Measurements from ENCODE around the gene TMOD3. TPM values are rescaled to one million over a fixed set of nuclear protein-coding genes. Genes with fewer than 3 reads are reported as not detected.

Gene TMOD3
- total RNA-seq, 1 experiment from 2014 or later: 28.4 TPM

DNA sequence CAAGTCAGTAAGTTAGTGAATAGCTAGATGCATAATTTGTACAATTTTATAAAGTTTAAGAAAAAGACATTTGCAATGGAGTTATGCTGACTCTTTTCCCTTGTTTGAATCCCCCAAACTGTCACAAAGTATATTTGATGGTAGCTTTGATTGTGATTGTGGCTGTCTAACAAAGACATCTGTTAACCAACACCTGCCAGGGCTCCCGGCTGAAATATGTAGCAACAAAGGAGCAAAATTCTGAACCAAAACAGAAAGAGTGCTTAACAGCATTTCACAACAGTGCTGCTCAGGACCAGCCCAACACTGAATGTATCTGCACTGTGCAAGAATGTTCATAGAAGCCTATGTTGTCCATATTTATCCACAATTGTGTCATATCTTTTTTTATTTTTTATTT, 102.7 kb downstream of the TMOD3 start:
- H3K36me3 ChIP-seq (replicated peaks; ENCODE audit: control insufficient read depth, insufficient read depth, low read length): no peaks in the 10 kb centered on the region
- no peak for DNase-seq
- H3K27me3 ChIP-seq (ENCODE audit: control insufficient read depth, insufficient read depth, low read length): no peaks in the 10 kb centered on the region
- no peak overlapping the region for H3K4me3 ChIP-seq (ENCODE audit: insufficient read depth, low read depth, low read length)

DNA sequence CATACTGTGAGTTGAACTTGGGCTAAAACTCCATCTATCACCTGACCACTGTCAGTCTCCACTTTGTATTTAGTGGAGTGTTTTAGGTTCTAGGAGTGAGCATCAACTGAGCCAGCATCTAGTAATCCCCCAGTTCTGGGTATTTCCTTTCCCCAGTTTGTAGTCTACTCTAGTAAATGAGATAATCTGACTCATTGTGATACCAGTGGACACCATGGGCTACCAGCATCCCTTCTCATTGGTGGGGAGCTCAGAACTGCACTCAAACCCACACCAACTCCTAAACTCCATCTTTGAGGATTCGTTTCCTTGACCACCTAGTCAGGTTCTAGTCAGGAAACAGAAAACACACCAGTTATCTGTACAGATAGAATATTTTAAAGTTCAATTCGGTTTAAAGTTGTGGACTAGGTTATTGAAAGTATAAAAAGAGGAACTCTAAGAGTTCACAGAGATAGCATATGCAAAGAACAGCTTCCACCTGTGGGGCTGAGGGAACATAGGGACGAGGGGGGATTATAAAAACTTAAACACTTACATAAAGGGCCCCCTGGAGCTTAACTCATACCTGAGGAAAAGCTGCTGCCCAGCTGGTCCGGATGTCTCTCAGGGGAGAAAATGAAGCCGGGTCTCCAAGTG, 106.1 kb downstream of the TMOD3 start:
- Histone ChIP-seq H3K36me3 (replicated peaks; ENCODE audit: control insufficient read depth, insufficient read depth, low read length) (peaks cover 2% of the 10 kb centered on the region; the same call in 1 of the 2 replicates), H3K4me3 (ENCODE audit: insufficient read depth, low read depth, low read length) (no peak overlapping the region; the same call in 1 of the 2 replicates), H3K27me3 (ENCODE audit: control insufficient read depth, insufficient read depth, low read length) (no peaks in the 10 kb centered on the region)
- DNase-seq: no peak

DNA sequence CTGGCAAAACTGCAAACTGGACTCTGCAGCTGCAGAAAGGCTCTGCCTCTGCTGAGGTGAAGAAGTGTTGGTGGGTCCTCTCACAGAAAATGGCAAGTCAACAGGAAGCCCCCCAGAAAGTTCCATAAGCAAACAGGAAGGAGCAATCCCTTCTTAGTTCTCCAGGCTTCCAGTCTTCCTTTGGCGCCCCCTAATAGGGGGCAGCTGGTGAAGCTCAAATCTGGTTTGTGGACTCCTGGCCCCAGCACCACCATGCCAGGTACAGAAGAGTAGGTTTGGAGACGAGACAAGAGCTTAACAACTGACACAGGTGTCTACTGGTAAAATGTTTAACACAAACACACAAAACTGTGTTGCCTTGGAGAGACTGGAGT, 106.6 kb downstream of the TMOD3 start:
- no peak overlapping the region; the same call in 1 of the 2 replicates for H3K4me3 ChIP-seq (ENCODE audit: insufficient read depth, low read depth, low read length)
- no peaks in the 10 kb centered on the region for H3K27me3 ChIP-seq (ENCODE audit: control insufficient read depth, insufficient read depth, low read length)
- peaks cover 2% of the 10 kb centered on the region; the same call in 1 of the 2 replicates for H3K36me3 ChIP-seq (replicated peaks; ENCODE audit: control insufficient read depth, insufficient read depth, low read length)
- DNase-seq: peak; percentile 50

- no peaks in the 10 kb centered on the region for H3K27me3 ChIP-seq (ENCODE audit: control insufficient read depth, insufficient read depth, low read length)
- peaks cover 4% of the 10 kb centered on the region; the same call in 1 of the 2 replicates for H3K36me3 ChIP-seq (replicated peaks; ENCODE audit: control insufficient read depth, insufficient read depth, low read length)
- DNase-seq: no peak
- no peak overlapping the region for H3K4me3 ChIP-seq (ENCODE audit: insufficient read depth, low read depth, low read length)
Observed at GRCh38 chr15:51938286-51938685, 108.8 kb downstream of the TMOD3 start.

- DNase-seq: no peak
- Histone ChIP-seq H3K4me3 (ENCODE audit: insufficient read depth, low read depth, low read length) (no peak overlapping the region), H3K27me3 (ENCODE audit: control insufficient read depth, insufficient read depth, low read length) (no peaks in the 10 kb centered on the region), H3K36me3 (replicated peaks; ENCODE audit: control insufficient read depth, insufficient read depth, low read length) (peaks cover 4% of the 10 kb centered on the region; the same call in 1 of the 2 replicates)
Observed at GRCh38 chr15:51939216-51939615, 109.8 kb downstream of the TMOD3 start.

DNA sequence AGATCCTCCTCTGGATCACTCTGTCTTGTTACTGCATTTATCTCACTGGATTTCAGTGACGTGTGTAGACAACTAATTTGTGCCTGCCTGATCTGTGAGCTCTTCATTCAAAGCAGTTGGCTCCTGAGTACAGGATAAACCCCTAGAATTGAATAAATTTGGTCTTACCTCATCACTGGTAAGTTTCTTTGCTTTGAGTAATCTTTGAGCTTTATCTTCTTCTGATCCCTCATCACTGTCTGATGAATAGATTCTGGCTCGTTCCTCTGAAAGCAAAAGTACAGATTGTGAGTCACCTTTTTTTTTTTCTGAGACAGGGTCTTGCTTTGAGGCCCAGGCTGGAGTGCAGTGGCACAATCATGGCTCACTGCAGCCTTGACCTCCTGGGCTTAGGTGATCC, 117.7 kb downstream of the TMOD3 start:
- no peak for DNase-seq
- Histone ChIP-seq H3K27me3 (ENCODE audit: control insufficient read depth, insufficient read depth, low read length) (no peaks in the 10 kb centered on the region), H3K4me3 (ENCODE audit: insufficient read depth, low read depth, low read length) (no peak overlapping the region), H3K36me3 (replicated peaks; ENCODE audit: control insufficient read depth, insufficient read depth, low read length) (peaks cover 31% of the 10 kb centered on the region)

DNA sequence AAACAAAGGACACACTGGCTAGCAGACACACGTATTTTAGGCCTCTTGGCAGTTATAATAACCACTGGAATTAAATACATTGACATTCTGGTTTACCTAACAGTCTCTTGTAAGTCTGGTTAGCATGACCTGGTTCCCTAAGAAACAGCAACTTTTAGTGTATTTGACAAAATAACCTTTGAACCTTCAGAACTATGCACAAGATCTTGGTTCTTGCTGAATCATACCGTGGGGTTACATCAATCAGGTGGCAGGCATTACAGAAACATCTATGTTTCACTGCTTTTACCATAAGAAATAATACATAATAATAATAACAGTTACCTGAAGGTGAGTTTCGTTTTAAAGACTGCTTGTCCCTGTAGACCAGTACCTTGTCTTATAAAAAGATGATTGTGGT, 123.4 kb downstream of the TMOD3 start:
- H3K36me3 ChIP-seq (replicated peaks; ENCODE audit: control insufficient read depth, insufficient read depth, low read length): peaks cover 30% of the 10 kb centered on the region
- H3K4me3 ChIP-seq (ENCODE audit: insufficient read depth, low read depth, low read length): no peak overlapping the region
- no peaks in the 10 kb centered on the region for H3K27me3 ChIP-seq (ENCODE audit: control insufficient read depth, insufficient read depth, low read length)
- DNase-seq: no peak

DNA sequence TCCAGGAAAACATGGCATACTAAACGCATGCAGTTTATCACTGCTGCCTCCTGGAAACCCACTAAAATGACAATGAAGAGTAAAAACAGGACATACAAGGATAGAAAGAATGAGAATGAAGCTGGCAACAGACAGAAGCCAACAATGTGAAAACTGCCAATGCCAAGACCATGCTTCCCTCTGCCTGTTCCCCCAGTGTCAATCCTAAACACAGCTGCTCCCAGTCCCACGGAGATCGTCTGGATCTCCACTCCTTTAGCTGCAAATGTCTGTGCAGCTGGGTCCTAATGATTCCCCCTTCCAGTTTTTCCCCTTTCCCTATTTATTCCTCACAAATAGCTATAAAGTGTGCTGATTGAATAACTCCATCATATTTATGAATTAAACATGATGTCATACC, 126.1 kb downstream of the TMOD3 start:
- H3K4me3 ChIP-seq (ENCODE audit: insufficient read depth, low read depth, low read length): no peak overlapping the region
- peaks cover 27% of the 10 kb centered on the region for H3K36me3 ChIP-seq (replicated peaks; ENCODE audit: control insufficient read depth, insufficient read depth, low read length)
- H3K27me3 ChIP-seq (ENCODE audit: control insufficient read depth, insufficient read depth, low read length): no peaks in the 10 kb centered on the region
- DNase-seq: no peak

Other genes starting within 250 kb of the TMOD3 start
- 17.1 and 25.3 TPM in 2 replicates for gene DMXL2, start 206.9 kb upstream of the TMOD3 start, total RNA-seq (2014; rRNA removed; shearing (Covaris generic))
- gene SCG3, start 148.2 kb upstream of the TMOD3 start, total RNA-seq (2014; rRNA removed; shearing (Covaris generic)): 8.9 and 19.0 TPM in 2 replicates
- gene LYSMD2, start 92.0 kb upstream of the TMOD3 start, total RNA-seq (2014; rRNA removed; shearing (Covaris generic)): 1.2 and 1.5 TPM in 2 replicates
- gene TMOD2, start 78.1 kb upstream of the TMOD3 start, total RNA-seq (2014; rRNA removed; shearing (Covaris generic)): 1.2 and 1.3 TPM in 2 replicates
- gene LEO1, start 142.1 kb downstream of the TMOD3 start, total RNA-seq (2014; rRNA removed; shearing (Covaris generic)): 15.1 and 26.9 TPM in 2 replicates
- gene MAPK6, start 189.6 kb downstream of the TMOD3 start, total RNA-seq (2014; rRNA removed; shearing (Covaris generic)): 77.0 and 83.7 TPM in 2 replicates

All from H7 (cell line).